ENCODE measurements around the gene KRTAP20-3.

Gene KRTAP20-3

DNA sequence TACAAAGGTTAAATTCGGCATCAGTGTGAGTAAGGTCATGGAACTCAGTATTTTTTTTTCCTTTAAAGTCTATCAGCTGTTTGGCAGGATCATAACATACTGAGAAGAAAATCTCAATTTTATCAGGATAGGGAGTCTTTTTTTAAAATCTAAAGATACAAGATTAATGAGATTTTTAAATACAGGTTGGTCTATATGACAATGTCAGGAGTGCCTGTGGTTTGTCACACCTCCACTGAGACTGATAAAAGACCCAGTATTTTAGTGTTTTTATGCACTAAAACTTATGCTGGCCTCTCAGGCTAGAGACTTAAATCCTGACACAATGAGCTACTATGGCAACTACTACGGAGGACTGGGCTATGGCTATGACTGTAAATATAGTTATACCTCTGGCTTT is at the start of gene KRTAP20-3:
Gene KRTAP20-3 (plus strand): TSS at position 301 of the 400 bp plus-strand sequence.
- no peak for DNase-seq (ENCODE audit: low spot score)

DNA sequence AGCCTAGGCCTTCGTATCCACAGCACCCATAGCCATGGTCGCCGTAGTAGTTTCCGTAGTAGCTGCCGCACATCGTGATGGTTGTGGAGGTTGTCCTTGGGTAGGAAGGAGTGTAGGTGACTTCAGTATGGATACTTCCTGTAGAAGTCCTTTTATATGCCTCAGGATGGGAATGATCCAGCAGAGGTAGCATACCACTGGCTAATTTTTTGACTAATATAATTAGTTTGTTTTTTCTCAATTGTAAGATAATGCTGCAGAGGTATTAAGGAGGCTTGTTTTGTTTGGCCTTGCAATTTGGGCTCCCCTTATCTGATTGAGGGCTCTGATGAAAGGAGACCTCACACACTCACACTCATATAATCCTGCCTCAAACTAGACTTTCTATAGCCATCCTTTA is 43.9 kb upstream of the KRTAP20-3 start, which contains the start of gene KRTAP6-2:
Gene KRTAP6-2 (minus strand): TSS at position 101 of the 400 bp plus-strand sequence. CDS start 28 bp downstream, at position 73.
- DNase-seq (ENCODE audit: low spot score), result no peak

DNA sequence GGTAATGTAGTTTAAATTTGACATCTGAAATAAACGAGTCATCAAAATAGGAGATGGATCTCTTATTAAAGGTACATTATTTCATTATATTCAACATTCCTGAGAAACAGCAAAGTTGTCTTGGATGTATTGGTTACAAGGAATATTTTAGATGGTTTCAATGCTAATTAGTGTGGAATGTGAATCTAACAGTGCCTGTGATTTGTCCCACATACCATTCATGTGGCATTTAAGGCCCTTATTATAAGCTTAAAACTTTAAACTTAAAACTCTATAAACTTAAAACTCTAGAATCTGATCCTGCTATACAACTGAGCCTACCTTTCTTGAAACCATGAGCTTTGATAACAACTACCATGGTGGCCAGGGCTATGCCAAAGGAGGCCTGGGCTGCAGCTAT is 41.9 kb upstream of the KRTAP20-3 start, which contains the start of gene KRTAP22-1:
Gene KRTAP22-1 (plus strand): TSS at position 301 of the 400 bp plus-strand sequence.
- DNase-seq (ENCODE audit: low spot score), result no peak

DNA sequence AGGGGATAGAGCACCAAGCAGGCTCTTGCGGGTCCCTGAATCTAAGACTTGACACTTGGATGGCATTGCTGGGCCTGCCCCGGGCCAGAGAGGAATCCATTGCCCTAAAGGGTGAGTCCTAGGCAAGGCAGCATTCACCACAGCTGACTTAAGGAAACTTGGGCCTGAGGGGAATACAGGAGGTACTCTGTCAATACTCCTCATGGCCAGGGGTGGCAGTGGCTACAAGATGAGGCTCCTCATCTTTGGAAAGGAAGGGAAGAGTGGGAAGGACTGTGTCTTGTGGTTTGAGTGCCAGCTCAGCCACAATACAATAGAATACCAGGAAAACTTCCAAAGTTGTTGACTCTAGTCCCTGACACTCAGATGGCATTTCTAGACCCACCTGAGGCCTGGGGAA is 36.7 kb upstream of the KRTAP20-3 start:
- no peak for DNase-seq (ENCODE audit: low spot score)

DNA sequence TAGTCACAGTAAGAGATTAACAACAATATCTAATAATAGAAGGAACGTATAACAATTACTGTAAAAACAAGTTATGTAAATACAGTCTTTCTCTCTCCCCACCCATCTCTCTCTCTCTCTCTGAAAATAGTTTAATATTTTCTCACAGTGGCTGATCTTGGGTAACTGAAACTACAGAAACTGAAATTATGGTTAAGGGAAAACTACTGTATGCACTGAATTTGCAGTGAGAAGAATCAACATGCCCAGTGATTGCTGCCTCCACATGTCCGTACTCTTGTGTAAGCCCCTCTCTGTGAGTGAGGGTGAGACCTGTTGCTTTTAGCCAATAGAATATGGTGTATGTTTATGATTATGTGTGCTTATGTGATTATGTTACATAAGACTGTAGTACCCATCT is 30.5 kb upstream of the KRTAP20-3 start:
- no peak for DNase-seq (ENCODE audit: low spot score)

DNA sequence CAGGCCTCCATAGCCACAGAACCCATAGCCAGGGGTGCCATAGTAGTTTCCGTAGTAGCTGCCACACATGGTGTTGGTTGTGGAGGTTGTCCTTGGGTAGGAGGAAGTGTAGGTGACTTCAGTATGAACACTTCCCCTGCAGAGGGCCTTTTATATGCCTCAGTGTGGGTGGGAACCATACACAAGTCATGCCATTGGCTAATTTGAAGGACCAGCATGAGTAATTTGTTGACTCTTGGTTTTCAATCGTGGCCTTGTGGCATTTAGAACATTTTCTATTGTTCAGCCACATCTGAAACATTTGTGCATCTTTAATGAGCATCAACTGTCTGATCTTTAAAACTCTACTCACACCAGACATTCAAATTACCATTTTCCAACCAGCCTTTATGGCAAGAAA is 28.8 kb upstream of the KRTAP20-3 start, which contains the start of gene KRTAP6-1:
Gene KRTAP6-1 (minus strand): TSS at position 95 of the 400 bp plus-strand sequence. CDS start 26 bp downstream, at position 69.
- DNase-seq (ENCODE audit: low spot score), result no peak

DNA sequence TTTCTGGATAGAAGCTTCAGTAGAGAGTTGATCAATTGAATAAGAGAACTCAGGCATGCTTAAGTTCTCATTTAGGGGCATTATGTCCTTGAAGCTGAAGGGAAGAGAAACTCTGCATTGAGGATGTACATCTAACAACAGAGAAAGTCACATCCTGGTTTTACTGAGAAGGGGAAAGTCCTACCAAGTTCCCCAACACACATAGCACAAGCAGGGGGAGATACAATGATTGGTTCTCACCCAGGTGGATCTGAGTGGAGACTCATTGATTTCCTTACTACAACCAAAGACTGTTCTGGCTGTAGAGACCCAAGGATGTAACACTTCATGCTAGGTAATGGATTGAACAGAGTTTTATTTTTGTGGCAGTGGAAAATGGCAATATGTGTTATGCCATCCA is 27.5 kb upstream of the KRTAP20-3 start:
- no peak for DNase-seq (ENCODE audit: low spot score)

DNA sequence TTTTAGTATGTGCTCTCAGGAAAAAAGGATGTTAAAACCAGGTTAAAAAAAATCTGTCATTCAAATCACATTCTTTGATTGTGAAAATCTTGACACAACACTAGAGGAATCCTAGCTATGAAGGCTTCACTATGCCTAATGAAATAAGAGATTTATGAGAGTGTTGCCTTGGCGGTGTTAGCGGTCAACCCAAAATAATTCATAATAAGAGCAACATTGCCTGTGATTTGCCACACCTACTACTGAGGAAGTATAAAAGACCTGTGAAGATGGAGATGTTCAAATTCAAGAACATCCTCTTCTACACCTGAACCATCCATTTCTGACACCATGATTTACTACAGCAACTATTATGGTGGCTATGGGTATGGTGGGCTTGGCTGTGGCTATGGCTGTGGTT is 26.5 kb upstream of the KRTAP20-3 start, which contains the start of gene KRTAP20-1:
Gene KRTAP20-1 (plus strand): TSS at position 301 of the 400 bp plus-strand sequence. CDS start 30 bp downstream, at position 331.
- DNase-seq (ENCODE audit: low spot score), result no peak

DNA sequence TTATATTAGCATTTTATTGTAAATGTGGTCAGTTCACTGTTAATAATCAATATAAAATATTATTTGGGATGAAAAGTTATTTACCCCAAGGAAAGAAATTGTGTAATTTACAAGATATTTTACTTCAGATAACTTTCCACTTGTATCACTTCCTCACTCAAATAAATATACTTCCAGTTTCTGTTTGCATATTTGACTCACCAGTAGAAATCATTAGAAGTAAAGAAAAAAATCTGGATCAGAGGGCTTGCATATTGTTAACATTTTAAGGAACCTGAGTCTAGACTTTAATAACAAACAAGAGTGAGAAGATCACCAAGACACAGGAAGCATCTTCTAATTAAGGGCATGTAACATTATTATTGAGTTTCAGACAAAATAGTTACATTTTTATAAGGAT is 22.6 kb upstream of the KRTAP20-3 start:
- DNase-seq (ENCODE audit: low spot score), result no peak

DNA sequence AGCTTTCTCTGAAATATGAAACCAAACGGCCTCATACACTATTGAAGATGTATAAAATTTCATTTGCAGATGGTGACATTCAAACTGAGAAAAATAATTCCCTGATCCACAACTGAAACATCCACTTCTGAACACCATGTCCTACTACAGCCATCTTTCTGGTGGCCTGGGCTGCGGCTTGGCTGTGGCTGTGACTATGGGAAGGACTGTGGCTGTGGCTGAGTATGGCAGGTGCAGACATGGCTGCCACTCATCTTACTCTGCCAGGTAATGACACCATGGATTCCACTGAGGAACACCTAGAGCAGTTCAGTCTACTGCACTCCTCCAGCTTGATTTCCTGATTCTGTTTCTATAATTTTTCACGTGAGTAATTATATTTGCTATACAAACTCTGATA is 22.1 kb upstream of the KRTAP20-3 start, which contains the start of gene KRTAP20-4:
Gene KRTAP20-4 (plus strand): TSS at position 106 of the 400 bp plus-strand sequence.
- no peak for DNase-seq (ENCODE audit: low spot score)

DNA sequence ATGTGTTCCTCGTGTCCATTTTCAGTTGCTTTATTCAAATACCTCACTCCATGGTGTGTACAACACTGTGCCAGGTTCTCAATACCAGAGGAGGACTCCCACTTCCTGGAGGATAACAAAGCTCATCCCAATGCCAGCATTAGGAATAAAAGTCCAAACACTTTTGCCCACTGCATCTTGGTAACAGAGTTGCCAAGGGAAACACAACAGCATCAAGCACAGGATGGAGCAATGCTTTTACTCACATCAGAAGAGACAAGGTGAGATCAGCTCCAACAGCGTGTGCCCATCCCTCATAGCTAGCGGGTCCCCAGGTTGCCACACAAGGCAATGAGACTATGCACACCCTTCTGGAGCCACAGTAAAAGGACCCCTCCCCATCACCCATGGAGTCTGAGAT is 19.3 kb upstream of the KRTAP20-3 start:
- DNase-seq (ENCODE audit: low spot score), result no peak

DNA sequence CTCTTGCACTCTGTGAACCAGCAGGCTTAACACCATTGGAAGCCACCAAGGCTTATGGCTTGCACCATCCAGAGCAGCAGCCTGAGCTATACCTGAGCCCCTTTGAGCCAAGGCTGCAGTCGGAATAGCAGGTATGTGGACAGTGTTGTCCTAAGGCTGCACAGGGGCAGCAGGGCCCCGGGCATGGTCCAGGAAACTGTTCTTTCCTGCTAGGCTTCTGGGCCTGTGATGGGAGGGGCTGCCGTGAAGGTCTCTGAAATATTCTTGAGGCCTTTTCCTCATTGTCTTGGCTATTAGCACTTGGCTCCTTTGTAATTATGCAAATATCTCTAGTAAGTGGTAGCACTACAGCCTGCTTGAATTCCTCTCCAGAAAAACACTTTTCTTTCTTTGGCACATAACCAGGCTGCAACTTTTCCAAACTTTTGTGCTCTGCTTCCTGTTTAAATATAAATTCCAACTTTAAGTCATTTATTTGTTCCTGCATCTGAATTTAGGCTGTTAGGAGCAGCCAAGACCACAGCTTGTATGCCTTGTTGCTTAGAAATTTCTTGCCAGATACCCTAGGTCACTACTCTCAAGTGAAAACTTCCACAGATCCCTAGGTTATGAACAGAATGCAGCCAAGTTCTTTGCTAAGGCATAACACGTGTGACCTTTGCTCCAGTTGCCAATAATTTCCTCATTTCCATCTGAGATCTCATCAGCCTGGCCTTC is 17.1 kb upstream of the KRTAP20-3 start:
- no peak for DNase-seq (ENCODE audit: low spot score)

DNA sequence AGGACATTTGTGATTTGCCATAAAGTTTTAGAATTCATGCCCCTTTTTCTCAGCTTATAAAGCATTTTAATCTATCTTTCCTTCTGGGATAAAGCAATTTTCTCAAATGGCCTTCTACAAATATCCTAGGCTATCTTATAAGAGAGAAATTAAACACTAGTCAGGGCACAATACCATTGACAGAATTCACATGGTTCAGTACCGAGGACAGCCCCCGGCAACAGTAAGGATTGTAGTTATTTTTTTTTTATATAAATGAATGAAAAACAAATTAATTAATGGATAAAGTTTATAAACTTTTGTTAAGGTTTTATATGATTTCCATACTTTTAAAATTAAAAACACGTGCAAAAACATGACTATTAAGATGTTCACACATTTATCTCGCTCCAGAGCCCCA is 14.6 kb upstream of the KRTAP20-3 start:
- no peak for DNase-seq (ENCODE audit: low spot score)

DNA sequence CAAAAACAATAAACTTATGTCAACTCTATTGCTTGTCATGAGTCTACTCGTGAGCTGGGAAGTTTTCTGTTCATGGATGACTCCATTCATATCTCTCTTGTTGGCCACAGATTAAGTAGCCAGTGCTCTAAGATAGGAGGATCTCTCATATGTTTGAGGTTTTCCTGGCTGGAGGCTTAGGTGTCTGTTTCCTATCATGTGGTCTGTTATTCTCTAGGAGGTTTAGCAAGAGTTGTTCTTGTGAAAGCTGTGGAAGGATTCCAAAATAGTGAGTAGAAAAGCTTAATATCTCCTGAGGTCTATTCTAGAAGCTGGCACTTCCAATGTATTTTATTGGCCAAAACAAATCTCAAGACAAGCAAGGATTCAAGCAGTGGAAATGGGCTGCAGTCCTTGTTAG is 13.5 kb upstream of the KRTAP20-3 start:
- no peak for DNase-seq (ENCODE audit: low spot score)

DNA sequence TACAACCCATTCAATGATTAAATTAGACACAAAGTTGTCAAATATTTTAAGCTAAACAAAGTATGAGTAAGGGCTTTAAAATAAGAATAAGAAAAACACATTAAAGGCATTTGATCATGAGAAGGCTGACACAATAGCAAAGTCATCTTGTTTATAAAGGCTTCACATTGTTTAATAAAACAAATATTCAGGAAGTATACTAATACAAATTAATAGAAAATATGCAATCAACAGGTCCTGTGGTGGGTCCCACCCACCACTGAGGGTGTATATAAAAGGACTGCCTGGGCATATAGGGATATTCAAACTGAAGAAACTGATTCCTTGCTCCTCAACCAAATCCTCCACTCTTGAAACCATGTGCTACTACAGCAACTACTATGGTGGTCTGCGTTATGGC is 7.8 kb upstream of the KRTAP20-3 start, which contains the start of gene KRTAP20-2:
Gene KRTAP20-2 (plus strand): TSS at position 301 of the 400 bp plus-strand sequence. CDS start 58 bp downstream, at position 359.
- no peak for DNase-seq (ENCODE audit: low spot score)

DNA sequence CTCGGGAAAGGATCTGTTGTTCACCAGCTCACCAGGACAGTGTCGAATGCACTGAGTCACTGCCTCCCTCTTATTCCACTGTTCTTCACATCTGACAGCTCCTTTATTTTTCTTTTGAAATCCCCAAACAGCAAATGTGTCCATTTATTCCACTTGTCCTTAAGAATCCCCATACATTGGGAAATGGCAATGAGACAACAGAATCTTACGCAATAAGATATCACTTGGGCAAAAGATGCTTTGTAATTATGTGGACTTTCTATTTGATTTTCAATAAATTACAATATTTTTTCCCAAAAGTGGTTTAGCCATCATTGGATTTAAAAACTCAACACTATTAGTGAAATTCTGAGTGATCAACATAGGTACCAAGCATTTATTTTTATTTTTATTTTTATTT is 4.0 kb upstream of the KRTAP20-3 start:
- DNase-seq (ENCODE audit: low spot score), result no peak

DNA sequence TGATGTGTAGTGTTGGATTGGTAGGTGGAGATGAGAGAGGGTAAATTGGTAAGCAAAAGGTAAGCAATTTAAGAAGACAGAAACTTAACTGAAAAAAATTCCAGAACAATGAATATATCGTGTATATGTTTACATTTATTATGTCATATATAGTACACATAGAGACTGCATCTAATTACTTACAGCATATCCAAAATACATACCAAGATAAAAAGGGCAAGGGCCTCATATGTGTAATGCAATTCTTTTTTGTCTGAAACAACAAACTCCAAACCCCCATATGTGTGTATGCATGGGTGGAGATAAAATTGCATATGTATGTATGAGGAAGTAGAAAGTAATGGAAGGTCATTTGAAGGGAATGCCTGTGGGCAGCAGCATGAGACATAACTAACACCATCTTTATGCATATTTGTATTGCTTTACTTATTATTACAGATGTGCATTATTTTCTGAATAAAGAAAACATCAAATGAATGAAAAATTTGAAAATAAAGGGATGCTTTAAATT is 4.3 kb downstream of the KRTAP20-3 start:
- no peak for DNase-seq (ENCODE audit: low spot score)

DNA sequence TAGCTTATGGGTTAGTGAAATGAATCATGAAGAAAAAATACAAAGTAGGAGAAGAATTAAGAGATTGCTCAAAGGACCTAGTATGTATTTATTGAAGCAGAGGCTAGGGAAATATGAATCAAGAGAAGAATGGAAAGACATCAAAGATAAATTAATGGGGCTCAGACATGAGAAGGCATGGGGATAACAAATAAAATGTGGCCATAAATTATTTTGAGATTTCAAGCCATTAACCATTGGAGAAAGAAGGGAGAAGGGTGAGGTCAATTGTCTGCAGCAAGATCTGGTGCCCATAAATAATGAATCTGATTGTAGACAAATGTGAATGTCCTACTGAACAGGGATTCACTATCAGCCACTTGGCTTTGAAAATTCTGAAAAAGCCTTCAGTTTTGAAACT is 10.2 kb downstream of the KRTAP20-3 start:
- no peak for DNase-seq (ENCODE audit: low spot score)

DNA sequence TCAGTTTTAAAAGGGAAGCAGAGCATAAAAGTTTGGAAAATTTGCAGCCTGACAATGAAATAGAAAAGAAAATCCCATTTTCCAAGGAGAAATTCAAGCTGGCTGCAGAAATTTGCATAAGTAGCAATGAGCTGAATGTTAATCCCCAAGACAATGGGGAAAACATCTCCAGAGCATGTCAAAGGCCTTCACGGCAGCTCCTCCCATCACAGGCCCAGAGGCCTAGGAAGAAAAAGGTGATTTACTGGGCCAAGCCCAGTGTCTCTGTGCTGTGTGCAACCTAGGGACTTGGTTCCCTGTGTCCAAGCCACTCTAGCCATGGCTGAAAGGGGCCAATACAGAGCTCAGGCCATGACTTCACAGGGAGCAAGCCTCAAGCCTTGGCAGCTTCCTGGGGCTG is 26.1 kb downstream of the KRTAP20-3 start:
- DNase-seq (ENCODE audit: low spot score), result no peak

DNA sequence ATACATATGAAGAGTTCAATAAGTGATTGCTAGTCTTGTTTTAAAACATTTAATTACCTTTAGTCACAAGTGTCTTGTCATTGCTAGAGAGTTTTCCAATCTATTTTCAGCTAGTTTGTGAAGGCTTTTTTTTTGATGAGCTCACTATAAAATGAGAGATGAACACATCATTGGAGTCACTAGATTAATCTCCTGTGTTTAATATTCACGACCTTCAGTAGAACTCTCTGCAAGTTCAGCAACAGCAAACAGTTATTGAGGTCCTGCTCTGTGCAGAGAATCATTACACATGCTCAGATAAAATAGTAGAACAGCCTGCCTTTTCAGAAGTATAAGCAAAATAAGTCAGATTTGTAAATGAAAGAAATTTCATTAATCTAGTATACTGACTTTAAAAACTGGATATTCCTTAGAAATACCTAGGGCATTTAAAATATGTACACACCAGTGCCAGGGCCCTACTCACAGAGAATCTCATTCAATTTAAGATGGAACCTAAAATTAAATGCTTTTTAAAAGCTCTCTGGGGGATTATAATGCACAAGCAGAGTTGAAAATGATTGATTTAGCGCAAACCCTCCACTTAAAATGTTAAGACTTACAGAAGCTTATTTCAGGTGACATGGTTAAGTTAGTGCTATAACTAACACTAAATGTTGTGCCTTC is 30.5 kb downstream of the KRTAP20-3 start:
- DNase-seq (ENCODE audit: low spot score), result no peak

DNA sequence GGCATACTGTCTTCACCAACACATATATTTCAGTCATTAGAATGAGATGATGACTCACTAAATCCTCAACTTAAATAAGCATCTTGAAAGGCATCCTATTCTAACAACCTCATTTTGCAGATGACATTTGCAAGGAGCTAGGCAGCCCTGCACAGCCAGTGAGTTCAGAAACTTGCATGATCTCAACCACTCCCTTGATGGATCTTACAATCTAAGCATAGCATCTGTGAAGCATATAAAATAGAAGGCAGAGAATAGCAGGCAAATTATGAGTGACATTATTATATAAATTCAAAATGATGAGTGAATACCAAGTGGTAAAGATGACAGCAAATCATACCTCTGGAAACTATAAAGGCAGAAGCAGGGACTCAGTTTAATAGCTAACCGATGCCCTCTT is 31.6 kb downstream of the KRTAP20-3 start:
- DNase-seq (ENCODE audit: low spot score), result no peak

DNA sequence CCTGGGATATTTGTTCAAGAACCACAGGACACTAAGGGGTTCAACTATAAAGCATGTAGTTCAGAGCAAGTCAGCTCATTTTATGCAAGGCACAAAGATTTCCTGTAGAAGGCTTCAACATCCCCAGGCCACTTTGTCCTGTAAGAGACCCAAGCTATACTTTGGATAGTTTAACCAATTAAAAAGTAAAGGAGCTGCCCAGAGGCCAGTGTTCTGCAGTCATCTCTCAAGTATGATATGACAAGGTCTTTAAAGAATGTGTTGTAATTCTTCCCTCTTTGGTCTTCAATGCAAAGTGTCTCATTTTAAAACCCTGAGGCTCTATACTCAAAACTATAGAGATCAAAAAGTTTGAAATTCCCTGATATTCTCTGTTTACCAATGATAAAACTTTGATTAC is 34.1 kb downstream of the KRTAP20-3 start:
- DNase-seq (ENCODE audit: low spot score), result no peak

DNA sequence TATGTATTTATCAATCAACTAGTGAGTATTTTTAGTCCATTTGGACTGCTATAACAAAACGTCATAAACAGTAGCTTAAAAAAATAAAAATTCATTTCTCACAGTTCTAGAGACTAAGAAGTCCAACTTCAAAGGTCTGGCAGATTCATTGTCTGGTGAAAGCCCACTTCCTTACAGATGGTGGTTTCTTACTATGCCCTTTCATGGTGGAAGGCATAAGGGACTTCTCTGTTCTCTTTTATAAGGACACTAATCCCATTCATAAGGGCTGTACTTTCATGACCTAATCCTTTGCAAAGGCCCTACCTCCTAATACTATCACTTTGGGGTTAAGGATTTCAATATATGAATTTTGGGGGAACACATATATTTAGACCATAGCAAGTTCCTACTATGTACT is 37.9 kb downstream of the KRTAP20-3 start:
- DNase-seq (ENCODE audit: low spot score), result no peak

Data from Ammon's horn (tissue), 1 donor.